ENCODE results near the gene MAPK11. TPM values are rescaled to one million over a fixed set of nuclear protein-coding genes. Genes with fewer than 3 reads are reported as not detected.
A peak's percentile ranks its signal among the peaks of the same experiment; 100 is the strongest.

Gene MAPK11
- total RNA-seq, 1 donor from 2014 or later = 8.4 TPM

- TF ChIP-seq, protein P1, sequence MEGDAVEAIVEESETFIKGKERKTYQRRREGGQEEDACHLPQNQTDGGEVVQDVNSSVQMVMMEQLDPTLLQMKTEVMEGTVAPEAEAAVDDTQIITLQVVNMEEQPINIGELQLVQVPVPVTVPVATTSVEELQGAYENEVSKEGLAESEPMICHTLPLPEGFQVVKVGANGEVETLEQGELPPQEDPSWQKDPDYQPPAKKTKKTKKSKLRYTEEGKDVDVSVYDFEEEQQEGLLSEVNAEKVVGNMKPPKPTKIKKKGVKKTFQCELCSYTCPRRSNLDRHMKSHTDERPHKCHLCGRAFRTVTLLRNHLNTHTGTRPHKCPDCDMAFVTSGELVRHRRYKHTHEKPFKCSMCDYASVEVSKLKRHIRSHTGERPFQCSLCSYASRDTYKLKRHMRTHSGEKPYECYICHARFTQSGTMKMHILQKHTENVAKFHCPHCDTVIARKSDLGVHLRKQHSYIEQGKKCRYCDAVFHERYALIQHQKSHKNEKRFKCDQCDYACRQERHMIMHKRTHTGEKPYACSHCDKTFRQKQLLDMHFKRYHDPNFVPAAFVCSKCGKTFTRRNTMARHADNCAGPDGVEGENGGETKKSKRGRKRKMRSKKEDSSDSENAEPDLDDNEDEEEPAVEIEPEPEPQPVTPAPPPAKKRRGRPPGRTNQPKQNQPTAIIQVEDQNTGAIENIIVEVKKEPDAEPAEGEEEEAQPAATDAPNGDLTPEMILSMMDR (conservative IDR thresholded peaks at IDR 0.05; ENCODE audit: low read depth, low read length) = no peak
- no peak for DNase-seq (ENCODE audit: low read depth)
- H3K4me3 ChIP-seq (ENCODE audit: low read depth, low read length) = no peak overlapping the region
These were observed 38.4 kb upstream of the MAPK11 start for GRCh38 chr22:50308597-50308935.

GRCh38 chr22:50307890-50308596 is 37.9 kb upstream of the MAPK11 start:
- no peak for DNase-seq (ENCODE audit: low read depth)
- TF ChIP-seq, protein P1 (conservative IDR thresholded peaks at IDR 0.05; ENCODE audit: low read depth, low read length) = no peak
- no peak overlapping the region for H3K4me3 ChIP-seq (ENCODE audit: low read depth, low read length)

GRCh38 chr22:50306753-50307749 is 36.9 kb upstream of the MAPK11 start, which contains the start of gene PLXNB2:
PLXNB2 (minus strand) TSS chr22:50307646; CDS start chr22:50290584, 17,062 bp downstream.
- peak within 1 kb of the TSS; percentile 97 for H3K4me3 ChIP-seq (ENCODE audit: low read depth, low read length)
- TF ChIP-seq, protein P1 (conservative IDR thresholded peaks at IDR 0.05; ENCODE audit: low read depth, low read length) = no peak
- DNase-seq (ENCODE audit: low read depth) = no peak

DNA sequence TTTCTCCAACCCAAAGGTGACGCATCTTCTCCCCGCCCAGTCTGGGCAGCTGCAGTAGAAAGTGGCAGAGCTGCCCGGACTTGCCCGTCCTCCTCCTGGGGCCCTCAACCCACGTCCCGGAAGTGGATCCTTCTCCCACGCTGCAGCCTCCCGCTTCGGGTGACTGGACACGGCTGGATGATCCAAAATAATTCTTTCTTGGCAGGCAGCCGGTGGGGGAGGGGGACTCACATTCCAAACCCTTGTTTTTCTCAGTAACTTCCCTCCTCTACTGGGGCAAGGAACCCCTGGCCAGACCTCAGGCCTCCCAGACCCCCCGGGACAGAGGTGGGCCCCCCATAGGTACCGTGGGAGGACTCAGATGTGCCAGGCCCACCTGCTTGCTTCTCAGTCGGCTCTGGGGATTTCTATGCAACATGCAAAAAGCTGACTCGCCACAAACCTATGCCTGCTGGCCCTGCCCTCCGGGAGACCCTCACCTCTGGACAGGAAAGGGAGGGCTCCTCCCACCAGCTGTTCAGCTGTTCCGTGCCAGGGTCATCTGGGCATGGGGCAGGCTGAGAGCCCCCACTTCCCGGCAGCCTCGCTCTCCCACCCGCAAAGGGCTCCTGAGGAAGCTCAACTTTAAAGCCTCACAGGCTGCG is 35.9 kb upstream of the MAPK11 start:
- TF ChIP-seq, protein P1 (conservative IDR thresholded peaks at IDR 0.05; ENCODE audit: low read depth, low read length) = no peak
- peak; percentile 70 for DNase-seq (ENCODE audit: low read depth)
- peak overlapping the region; percentile 97 for H3K4me3 ChIP-seq (ENCODE audit: low read depth, low read length)

GRCh38 chr22:50305393-50305922 is 35.3 kb upstream of the MAPK11 start:
- TF ChIP-seq, protein P1 (conservative IDR thresholded peaks at IDR 0.05; ENCODE audit: low read depth, low read length) = no peak
- H3K4me3 ChIP-seq (ENCODE audit: low read depth, low read length) = peak overlapping the region; percentile 97
- no peak for DNase-seq (ENCODE audit: low read depth)

DNA sequence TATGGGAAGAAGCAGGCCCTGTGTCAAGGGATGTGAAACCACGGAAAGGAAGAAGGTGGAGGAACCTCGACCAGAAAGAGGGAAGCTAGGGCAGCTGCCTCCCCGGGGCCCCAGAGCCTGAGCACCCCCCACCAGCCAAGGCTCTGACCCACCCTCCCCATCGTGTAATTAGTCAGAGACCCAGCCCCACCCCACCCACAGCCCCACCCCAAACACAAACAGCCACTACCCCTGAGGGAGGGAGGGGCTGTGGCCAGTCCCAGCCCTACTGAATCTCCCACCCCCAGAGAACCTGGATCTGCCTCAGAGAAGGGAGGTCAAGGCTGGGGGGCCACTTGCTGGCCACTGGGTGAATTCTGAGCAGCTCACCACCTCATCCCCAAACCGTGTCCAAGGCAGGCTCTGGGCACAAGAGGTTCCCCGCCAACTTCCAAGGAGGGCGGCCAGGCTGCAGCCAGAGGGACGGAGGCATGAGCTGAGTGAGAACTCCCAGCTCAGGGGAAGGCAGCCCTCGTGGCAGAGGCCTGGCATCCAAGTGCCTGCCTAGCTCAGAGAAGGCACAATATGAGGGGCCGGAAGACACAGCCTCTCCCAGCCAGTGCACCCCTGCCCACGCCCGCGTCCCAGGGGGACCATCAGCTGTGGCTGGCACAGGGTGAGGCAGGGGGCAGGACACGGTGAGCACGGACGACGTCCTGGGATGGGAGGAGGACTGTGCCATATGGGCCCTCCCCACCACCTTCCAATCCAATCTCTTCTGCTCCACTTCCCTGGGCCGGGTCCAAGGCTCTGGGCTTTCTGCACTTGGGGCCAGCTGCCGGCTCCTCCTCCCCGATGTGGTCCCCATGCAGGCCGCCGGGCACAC is 34.6 kb upstream of the MAPK11 start:
- no peak for DNase-seq (ENCODE audit: low read depth)
- peak overlapping the region; percentile 97 for H3K4me3 ChIP-seq (ENCODE audit: low read depth, low read length)
- TF ChIP-seq, protein P1 (conservative IDR thresholded peaks at IDR 0.05; ENCODE audit: low read depth, low read length) = no peak
